H1 (cell line): ENCODE results near the gene C5AR2. TPM values are rescaled to one million over a fixed set of nuclear protein-coding genes. Genes with fewer than 3 reads are reported as not detected.

Experiments used
- CTCF ChIA-PET: fragments of 300-600 bp; sonication (Branson Sonifier 250); formaldehyde crosslinking; loops from one replicate; lab custom pipeline; 2021; ENCODE audit not compliant: partially characterized antibody; lab: Charles Lee
- POLR2A ChIA-PET: fragments of 300-600 bp; sonication (Branson Sonifier 250); formaldehyde crosslinking; loops from one replicate; lab custom pipeline; 2021; ENCODE audit warnings: inconsistent platforms; ENCODE audit not compliant: partially characterized antibody; lab: Charles Lee
- DNase-seq, 2 experiments: peaks; one replicate each; pipeline versions ENCODE4 v3.0.0 to v3.0.0-alpha.2; 2010 to 2022; ENCODE audit warnings: low spot score in 2 of 2, low read depth in 1 of 2, mixed read lengths in 1 of 2
- FAIRE-seq: peaks from 2 replicates; lab custom pipeline; 2011; peaks lifted over from hg19 to GRCh38; lab: Jason Lieb, UNC
- H2AFZ ChIP-seq: 2 replicates; pipeline ENCODE4 v1.8.1; 2012; ENCODE audit warnings: low read length, inconsistent platforms
- H2AK5ac ChIP-seq: 2 replicates; pipeline ENCODE4 v1.6.1; 2013; ENCODE audit warnings: low read depth, low read length
- H2BK120ac ChIP-seq: replicated peaks from 2 replicates; pipeline ENCODE3; 2013; ENCODE audit warnings: low read depth, low read length, inconsistent platforms
- H2BK12ac ChIP-seq: 2 replicates; pipeline ENCODE4 v1.6.1; 2013; ENCODE audit warnings: low read depth, low read length
- H2BK15ac ChIP-seq: 2 replicates; pipeline ENCODE4 v1.6.1; 2013; ENCODE audit warnings: low read length
- H2BK20ac ChIP-seq: 2 replicates; pipeline ENCODE4 v1.6.1; 2013; ENCODE audit warnings: low read length
- H2BK5ac ChIP-seq: 2 replicates; pipeline ENCODE4 v1.6.1; 2013; ENCODE audit warnings: low read depth, low read length
- H3K14ac ChIP-seq: 2 replicates; pipeline ENCODE4 v1.6.1; 2013; ENCODE audit warnings: inconsistent platforms; ENCODE audit not compliant: insufficient read length
- H3K18ac ChIP-seq: 2 replicates; pipeline ENCODE4 v1.6.1; 2013; ENCODE audit warnings: low read length; ENCODE audit errors: extremely low read depth
- H3K23ac ChIP-seq: 2 replicates; pipeline ENCODE4 v1.6.1; 2013; ENCODE audit warnings: inconsistent platforms; ENCODE audit not compliant: insufficient read length
- H3K23me2 ChIP-seq: 2 replicates; pipeline ENCODE4 v1.6.1; 2013; ENCODE audit warnings: low read depth, low read length
- H3K27ac ChIP-seq: 2 replicates; pipeline ENCODE4 v1.6.1; 2011; ENCODE audit warnings: low read depth, low read length, inconsistent platforms
- H3K27me3 ChIP-seq, 4 experiments: replicated peaks in 1 of 4; 1 replicate in 1 of 4; 2 replicates in 3 of 4; pipeline versions ENCODE4 v1.6.1 to v1.8.1; 2011 to 2013; ENCODE audit warnings: low read length in 3 of 4, mild to moderate bottlenecking in 3 of 4, inconsistent platforms in 2 of 4, mixed read lengths in 2 of 4, moderate library complexity in 1 of 4; ENCODE audit not compliant: control insufficient read depth in 3 of 4, insufficient read depth in 3 of 4; ENCODE audit errors: extremely low read depth in 1 of 4
- H3K36me3 ChIP-seq, 4 experiments: 2 replicates each; pipeline versions ENCODE4 v1.6.1 to v1.8.1; 2011 to 2013; ENCODE audit warnings: mild to moderate bottlenecking in 4 of 4, low read length in 3 of 4, moderate library complexity in 2 of 4, control low read depth in 1 of 4, inconsistent platforms in 1 of 4; ENCODE audit not compliant: insufficient read depth in 4 of 4, control insufficient read depth in 2 of 4
- H3K4ac ChIP-seq: replicated peaks from 2 replicates; pipeline ENCODE3; 2013; ENCODE audit warnings: low read length, low read depth, mixed read lengths, inconsistent platforms; ENCODE audit not compliant: insufficient read length
- H3K4me1 ChIP-seq, 4 experiments: replicated peaks in 1 of 4; 1 replicate in 1 of 4; 2 replicates in 3 of 4; pipeline versions ENCODE4 v1.6.1 to v1.8.1; 2011 to 2013; ENCODE audit warnings: low read length in 3 of 4, inconsistent platforms in 2 of 4, mixed read lengths in 1 of 4; ENCODE audit not compliant: insufficient read depth in 4 of 4, control insufficient read depth in 3 of 4
- H3K4me2 ChIP-seq, 2 experiments: 2 replicates each; pipeline versions ENCODE4 v1.6.1 to v1.8.1; 2011 to 2013; ENCODE audit warnings: low read depth in 2 of 2, low read length in 2 of 2, control low read depth in 1 of 2, inconsistent platforms in 1 of 2, mild to moderate bottlenecking in 1 of 2; ENCODE audit not compliant: insufficient read depth in 1 of 2
- H3K4me3 ChIP-seq, 4 experiments: fragments of 200-600, 300-600 bp in 1 of 4; sonication (generic), shearing (Covaris generic), sonication (Bioruptor Twin) in 1 of 4; 2 replicates each; pipeline versions ENCODE4 v1.5.1 to v1.8.1; 2011 to 2016; ENCODE audit warnings: low read length in 4 of 4, low read depth in 3 of 4, control low read depth in 2 of 4, inconsistent platforms in 2 of 4, mild to moderate bottlenecking in 2 of 4, mixed read lengths in 1 of 4, moderate library complexity in 1 of 4; ENCODE audit not compliant: insufficient read depth in 2 of 4; ENCODE audit errors: extremely low read depth in 1 of 4
- H3K56ac ChIP-seq: replicated peaks from 2 replicates; pipeline ENCODE3; 2013; ENCODE audit warnings: low read depth, mild to moderate bottlenecking, mixed read lengths, low read length, inconsistent platforms; ENCODE audit not compliant: insufficient read length
- H3K79me1 ChIP-seq: 2 replicates; pipeline ENCODE4 v1.6.1; 2013; ENCODE audit warnings: low read depth, low read length, control low read depth
- H3K79me2 ChIP-seq, 2 experiments: 2 replicates each; pipeline versions ENCODE4 v1.6.1 to v1.8.1; 2012 to 2013; ENCODE audit warnings: low read length in 2 of 2, mild to moderate bottlenecking in 2 of 2, inconsistent platforms in 1 of 2; ENCODE audit not compliant: insufficient read depth in 2 of 2, control insufficient read depth in 1 of 2
- H3K9ac ChIP-seq, 4 experiments: replicated peaks in 1 of 4; 1 replicate in 1 of 4; 2 replicates in 3 of 4; pipeline versions ENCODE4 v1.6.1 to v1.8.1; 2011 to 2013; ENCODE audit warnings: low read depth in 3 of 4, low read length in 3 of 4, control low read depth in 2 of 4, mild to moderate bottlenecking in 2 of 4, moderate library complexity in 2 of 4, inconsistent platforms in 1 of 4; ENCODE audit errors: extremely low read depth in 1 of 4
- H3K9me3 ChIP-seq, 2 experiments: 2 replicates each; pipeline versions ENCODE4 v1.6.1 to v1.8.1; 2012 to 2013; ENCODE audit warnings: mild to moderate bottlenecking in 2 of 2, moderate library complexity in 2 of 2, control low read depth in 1 of 2, inconsistent platforms in 1 of 2, low read depth in 1 of 2, low read length in 1 of 2, mixed read lengths in 1 of 2; ENCODE audit not compliant: insufficient read depth in 2 of 2
- H4K20me1 ChIP-seq, 2 experiments: replicated peaks in 1 of 2; 2 replicates each; pipeline versions ENCODE3 to v1.8.1; 2011 to 2013; ENCODE audit warnings: inconsistent platforms in 2 of 2, low read length in 2 of 2, mild to moderate bottlenecking in 1 of 2; ENCODE audit not compliant: insufficient read depth in 2 of 2, control insufficient read depth in 1 of 2
- H4K5ac ChIP-seq: 2 replicates; pipeline ENCODE4 v1.6.1; 2013; ENCODE audit warnings: low read length, low read depth, mixed read lengths, inconsistent platforms; ENCODE audit not compliant: insufficient read length
- H4K8ac ChIP-seq: 2 replicates; pipeline ENCODE4 v1.8.0; 2013; ENCODE audit warnings: mild to moderate bottlenecking, moderate library complexity, low read length, inconsistent platforms; ENCODE audit not compliant: insufficient read depth; ENCODE audit errors: extremely low read depth
- H4K91ac ChIP-seq: replicated peaks from 2 replicates; pipeline ENCODE3; 2013; ENCODE audit warnings: low read length, mixed read lengths, inconsistent platforms; ENCODE audit not compliant: insufficient read length
- ATF3 ChIP-seq: IDR thresholded peaks from 2 replicates; pipeline ENCODE4 v1.6.1; 2011; ENCODE audit warnings: low read depth, mild to moderate bottlenecking, low read length; ENCODE audit not compliant: insufficient read depth
- TAF1 ChIP-seq: IDR thresholded peaks from 2 replicates; pipeline ENCODE4 v1.6.1; 2011; ENCODE audit warnings: mild to moderate bottlenecking, low read depth, low read length
- YY1 ChIP-seq: IDR thresholded peaks from 2 replicates; pipeline ENCODE4 v1.6.1; 2011; ENCODE audit warnings: low read depth, mild to moderate bottlenecking, low read length
- WGBS, 2 experiments: shearing (Covaris generic) in 1 of 2; methylation state at CpG; one replicate each; pipeline versions ENCODE4 v1.1.6 to v1.1.7; 2013 to 2015; ENCODE audit warnings: low lambda C conversion rate in 2 of 2, mixed read lengths in 2 of 2, inconsistent platforms in 1 of 2, low coverage in 1 of 2, missing lambda C conversion rate in 1 of 2; ENCODE audit not compliant: insufficient replicate concordance in 2 of 2, insufficient coverage in 1 of 2, insufficient read length in 1 of 2; ENCODE audit errors: extremely low coverage in 1 of 2, missing lambda C conversion rate in 1 of 2; 5-methylcytosine and 5-hydroxymethylcytosine counted together
- polyA plus RNA-seq, 7 experiments: library from polyadenylated mRNA; depleted of rRNA in 3 of 7; stranded (reverse) in 5 of 7; unstranded in 2 of 7; fragments of >200 nt in 5 of 7; fragments of 200-250 nt in 2 of 7; gene quantifications; 1 replicate in 5 of 7; 2 replicates in 1 of 7; 4 replicates in 1 of 7; pipeline versions ENCODE4 v1.2.1 to v1.2.3, GENCODE V29; 2011 to 2013; ENCODE audit warnings: missing spikeins in 2 of 7, mixed read lengths in 2 of 7
- total RNA-seq: library from RNA; stranded (reverse); fragmentation: NEBNext Ultra II Directional; extraction: Animal tissue kit (Norgen Biotek cat#: 25700); gene quantifications from 2 replicates; pipeline ENCODE4 v1.2.1, GENCODE V29; 2021

C5AR2 gene
- total and polyA plus RNA-seq, 2 of the 8 experiments (the other 6 are each of a cell fraction or from before 2014, with no cell fraction given): 0.08 to 0.15 TPM

- H3K4ac ChIP-seq: no peak overlapping the region
- no peak overlapping the region for H4K8ac ChIP-seq
- H3K9ac ChIP-seq: no peak overlapping the region
- no peaks in the 10 kb centered on the region for H4K20me1 ChIP-seq
- H2BK5ac ChIP-seq: no peak overlapping the region
- H2BK120ac ChIP-seq: no peak overlapping the region
- H2BK15ac ChIP-seq: no peak overlapping the region
- H3K23ac ChIP-seq: no peak overlapping the region
- TF ChIP-seq YY1: no peak
- TF ChIP-seq ATF3: no peak
- TF ChIP-seq TAF1: no peak
- H3K79me1 ChIP-seq: no peaks in the 10 kb centered on the region
- H3K18ac ChIP-seq: no peak overlapping the region
- H4K5ac ChIP-seq: no peak overlapping the region
- no peaks in the 10 kb centered on the region for H3K79me2 ChIP-seq
- no peaks in the 10 kb centered on the region for H3K36me3 ChIP-seq
- H3K23me2 ChIP-seq: no peaks in the 10 kb centered on the region; the same call in 1 of the 2 replicates
- H4K91ac ChIP-seq: no peak overlapping the region
- no peak for FAIRE-seq
- no peak overlapping the region for H2BK12ac ChIP-seq
- POLR2A ChIA-PET: interaction anchor here (1.3 kb wide), 1 partner anchor 21 kb away, joined by 4 read pairs; no protein-coding TSS in a partner anchor
- H2AK5ac ChIP-seq: no peak overlapping the region
- H3K9me3 ChIP-seq: no peaks in the 10 kb centered on the region
- no peak overlapping the region for H3K4me3 ChIP-seq
- H3K27me3 ChIP-seq: no peaks in the 10 kb centered on the region
- H3K4me1 ChIP-seq: no peaks in the 10 kb centered on the region
- CTCF ChIA-PET: interaction anchor here (0.7 to 1.5 kb wide), 4 partner anchors 15 to 37 kb away, joined by 3 to 5 read pairs (median 3); no protein-coding TSS in a partner anchor
- no peak overlapping the region for H2BK20ac ChIP-seq
- no peak overlapping the region for H2AFZ ChIP-seq
- no peak for DNase-seq
- no peak overlapping the region for H3K27ac ChIP-seq
- H3K56ac ChIP-seq: no peak overlapping the region
- H3K4me2 ChIP-seq: no peak overlapping the region
- no peak overlapping the region for H3K14ac ChIP-seq
- 90% methylated on average over 10 of the region's 10 CpGs; no CpG with 5 or more reads in 1 of the 2 experiments for WGBS, 2 experiments
Observed at GRCh38 chr19:47313754-47314295, 18.1 kb upstream of the C5AR2 start.
